GM13976 (cell line): ENCODE measurements around the gene HEATR5B.
A peak's percentile ranks its signal among the peaks of the same experiment; 100 is the strongest.

Source experiments
- DNase-seq: peaks from one replicate; pipeline ENCODE4 v3.0.0; 2012; ENCODE audit warnings: low spot score
- CTCF ChIP-seq: IDR thresholded peaks from 2 replicates; pipeline ENCODE4 v1.5.1; 2012; ENCODE audit warnings: borderline replicate concordance, mild to moderate bottlenecking; ENCODE audit not compliant: insufficient read depth; ENCODE audit errors: extremely low read depth, missing control alignments, control extremely low read depth
- in situ Hi-C: fragments of 300-500 bp; cut with MboI; formaldehyde crosslinking; loops from one replicate; pipeline ENCODE4 v1.12.0; 2022; ENCODE audit warnings: low sequenced_read_pairs, mixed read lengths, inconsistent platforms; ENCODE audit not compliant: unreplicated experiment

HEATR5B gene

DNA sequence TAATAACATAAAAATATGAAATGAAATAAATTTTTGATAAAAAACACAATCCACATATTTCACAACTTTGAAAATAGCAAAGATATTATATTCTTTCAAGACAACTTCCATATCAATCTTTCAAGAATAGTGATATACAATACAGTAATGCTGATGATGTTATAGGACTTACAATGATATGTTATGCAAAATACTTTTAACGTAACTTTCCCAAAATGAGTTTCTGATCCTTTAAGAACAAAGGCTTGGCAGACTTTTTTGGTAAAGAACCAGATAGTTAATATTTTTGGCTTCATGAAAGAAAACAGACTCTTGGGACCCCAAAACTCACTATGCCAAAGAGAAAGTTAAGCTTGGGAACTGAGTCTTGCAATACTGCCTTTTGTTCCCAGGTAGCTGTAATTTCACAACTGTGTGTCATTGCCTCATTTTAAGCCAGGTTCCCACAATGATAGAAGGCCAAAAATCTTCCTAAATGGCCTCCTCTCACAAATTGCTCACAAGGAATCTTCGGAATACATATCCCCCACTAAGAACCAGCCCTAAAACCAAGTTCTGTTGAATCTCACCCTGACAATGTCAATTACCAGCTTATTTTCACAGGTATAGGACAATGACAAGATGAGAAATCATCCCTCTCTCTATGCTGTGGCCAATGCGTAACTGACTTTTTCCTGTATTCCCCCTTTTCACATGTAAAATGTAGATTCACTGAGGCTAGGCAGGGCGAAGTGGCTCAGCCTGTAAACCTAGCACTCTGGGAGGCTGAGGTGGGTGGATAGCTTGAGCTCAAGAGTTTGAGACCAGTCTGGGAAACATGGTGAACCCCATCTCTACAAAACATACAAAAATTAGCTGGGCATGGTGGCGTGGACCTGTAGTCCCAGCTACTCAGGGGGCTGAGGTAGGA is 63.0 kb downstream of the HEATR5B start:
- in situ Hi-C loops, result no loop called here
- no peak for TF ChIP-seq CTCF
- DNase-seq, result no peak

GRCh38 chr2:37020212-37020886 is 63.8 kb downstream of the HEATR5B start:
- in situ Hi-C loops, result no loop called here
- no peak for TF ChIP-seq CTCF
- no peak for DNase-seq

- no peak for TF ChIP-seq CTCF
- no peak for DNase-seq
- in situ Hi-C loops, result no loop called here
These were observed 70.9 kb downstream of the HEATR5B start for GRCh38 chr2:37013315-37013641.

- DNase-seq, result no peak
- TF ChIP-seq CTCF, result no peak
- in situ Hi-C loops, result no loop called here
These were observed 73.0 kb downstream of the HEATR5B start for GRCh38 chr2:37011130-37011529.

DNA sequence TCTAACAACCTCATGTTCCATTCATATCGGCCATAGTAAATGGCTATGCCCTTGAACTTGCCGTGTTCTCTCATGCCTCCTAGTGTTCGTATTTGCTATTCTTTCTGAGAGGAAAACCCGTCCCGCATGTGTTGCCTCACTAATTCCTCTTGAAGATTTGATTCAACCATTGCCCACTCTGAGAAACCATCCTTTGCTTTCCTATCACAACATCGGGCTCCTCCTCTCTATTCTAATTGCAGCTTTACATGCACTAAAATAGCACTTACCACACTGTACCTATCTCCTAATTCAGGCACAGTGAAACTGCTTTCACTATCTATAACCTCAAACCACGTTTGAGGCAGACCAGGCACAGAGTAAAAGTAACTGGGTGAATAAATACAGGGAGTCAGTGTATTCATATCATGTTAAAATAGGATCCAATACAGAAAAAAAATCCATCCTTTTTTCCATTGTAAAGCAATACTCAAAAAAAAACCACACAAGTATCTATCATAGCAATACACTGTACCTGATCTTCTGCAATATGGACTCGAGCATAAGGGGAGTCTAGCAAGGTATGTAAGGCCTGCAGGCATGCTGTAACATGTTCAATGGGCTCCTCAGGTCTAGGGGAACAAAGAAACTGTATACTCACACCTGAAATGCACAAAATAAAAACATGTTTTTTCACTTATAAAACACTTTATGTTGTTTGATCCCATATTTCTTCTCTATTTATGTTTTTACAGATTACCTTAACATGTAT is 78.9 kb downstream of the HEATR5B start:
- in situ Hi-C loops, result no loop called here
- peak; percentile 31 for DNase-seq
- peak; percentile 38 for TF ChIP-seq CTCF

- DNase-seq, result no peak
- no peak for TF ChIP-seq CTCF
- in situ Hi-C loops, result no loop called here
These were observed 83.1 kb downstream of the HEATR5B start for GRCh38 chr2:37000988-37001556.
